Adipocyte (in vitro differentiated cells): ENCODE results near the gene ZNF316.

Experiments
- DNase-seq: peaks from one replicate; pipeline ENCODE4 v3.0.0-alpha.2; 2015; ENCODE audit warnings: low read depth
- H3K27me3 ChIP-seq: replicated peaks from 2 replicates; pipeline ENCODE4 v1.7.0; 2013; ENCODE audit warnings: mild to moderate bottlenecking, low read length, moderate library complexity; ENCODE audit not compliant: control insufficient read depth, insufficient read depth
- H3K36me3 ChIP-seq: 2 replicates; pipeline ENCODE4 v1.7.0; 2013; ENCODE audit warnings: low read length, mild to moderate bottlenecking, moderate library complexity; ENCODE audit not compliant: control insufficient read depth, insufficient read depth, severe bottlenecking
- H3K4me1 ChIP-seq: 2 replicates; pipeline ENCODE4 v1.7.0; 2013; ENCODE audit warnings: mild to moderate bottlenecking, low read length, moderate library complexity; ENCODE audit not compliant: control insufficient read depth, insufficient read depth
- H3K4me3 ChIP-seq: 2 replicates; pipeline ENCODE4 v1.7.0; 2013; ENCODE audit warnings: mild to moderate bottlenecking, low read length, moderate library complexity
- H3K9ac ChIP-seq: 2 replicates; pipeline ENCODE4 v1.7.0; 2013; ENCODE audit warnings: mild to moderate bottlenecking, low read length, moderate library complexity
- H3K9me3 ChIP-seq: 2 replicates; pipeline ENCODE4 v1.7.0; 2013; ENCODE audit warnings: mild to moderate bottlenecking, low read length, moderate library complexity; ENCODE audit not compliant: control insufficient read depth

ZNF316 gene

DNA sequence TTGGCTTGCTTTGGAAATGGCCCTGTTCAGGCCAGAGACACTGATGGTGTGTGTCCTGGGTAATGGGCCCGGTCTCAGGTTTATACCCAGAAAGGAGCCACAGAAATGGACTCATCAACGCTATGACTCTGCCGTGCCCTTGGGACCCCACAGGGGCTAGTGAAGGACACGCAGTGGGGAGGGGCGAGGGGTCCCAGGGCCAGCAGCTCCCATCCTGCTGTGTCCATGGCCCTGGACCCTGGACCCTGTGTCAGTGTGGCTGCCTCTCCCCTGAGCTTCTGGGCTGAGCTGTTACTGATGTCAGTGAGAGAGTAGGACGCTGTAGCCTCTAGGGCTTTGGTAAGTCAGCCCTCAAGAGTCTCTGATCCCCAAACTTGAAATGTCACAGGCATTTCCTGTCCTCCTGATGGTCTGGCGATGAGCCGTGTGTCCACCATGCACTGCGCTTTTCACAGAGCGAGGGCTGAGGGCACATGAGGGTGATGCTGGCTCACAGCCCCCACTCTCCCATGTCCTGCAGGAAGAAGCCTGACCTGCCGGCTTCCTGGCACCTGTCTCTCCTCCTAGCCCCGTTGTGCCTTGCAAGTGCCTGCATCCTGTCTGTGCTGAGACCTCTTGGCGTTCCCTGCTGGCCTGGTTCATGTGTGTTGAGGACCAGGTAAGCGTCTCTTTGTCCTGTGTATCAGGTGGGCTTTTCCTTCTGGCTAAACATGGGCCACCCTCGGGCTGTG, 4.4 kb downstream of the ZNF316 start:
- peaks cover 42% of the 10 kb centered on the region for H3K36me3 ChIP-seq
- no peak for DNase-seq

DNA sequence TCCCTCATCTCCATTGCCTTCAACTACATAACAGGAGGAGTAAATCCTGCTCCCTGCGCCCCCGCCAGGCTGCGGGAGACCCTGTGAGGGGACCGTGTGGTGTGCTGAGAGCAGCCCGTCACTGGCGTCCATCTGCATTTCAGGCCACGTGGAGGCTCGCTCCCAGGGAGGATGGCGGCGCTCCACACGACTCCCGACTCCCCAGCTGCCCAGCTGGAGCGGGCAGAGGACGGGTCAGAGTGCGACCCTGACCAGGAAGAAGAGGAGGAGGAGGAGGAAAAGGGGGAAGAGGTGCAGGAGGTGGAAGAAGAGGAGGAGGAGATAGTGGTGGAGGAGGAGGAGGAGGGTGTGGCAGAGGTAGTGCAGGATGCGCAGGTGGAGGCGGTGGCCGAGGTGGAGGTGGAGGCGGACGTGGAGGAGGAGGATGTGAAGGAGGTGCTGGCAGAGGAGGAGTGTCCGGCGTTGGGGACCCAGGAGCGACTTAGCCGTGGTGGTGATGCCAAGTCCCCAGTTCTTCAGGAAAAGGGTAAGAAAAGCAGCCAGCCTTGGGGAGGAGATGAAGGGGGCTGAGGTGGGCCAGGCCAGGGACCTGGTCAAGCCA, 5.2 kb downstream of the ZNF316 start:
- H3K36me3 ChIP-seq, result peaks cover 48% of the 10 kb centered on the region
- no peaks in the 10 kb centered on the region for H3K27me3 ChIP-seq
- no peak for DNase-seq
- no peak overlapping the region for H3K4me3 ChIP-seq
- H3K9ac ChIP-seq, result no peak overlapping the region
- no peaks in the 10 kb centered on the region for H3K9me3 ChIP-seq
- H3K4me1 ChIP-seq, result peaks cover 17% of the 10 kb centered on the region

More for the DNA sequence above, 4.4 kb downstream of the ZNF316 start:
- Histone ChIP-seq H3K9me3 (no peaks in the 10 kb centered on the region), H3K9ac (no peak overlapping the region), H3K27me3 (no peaks in the 10 kb centered on the region), H3K4me3 (no peak overlapping the region), H3K4me1 (peaks cover 19% of the 10 kb centered on the region)

DNA sequence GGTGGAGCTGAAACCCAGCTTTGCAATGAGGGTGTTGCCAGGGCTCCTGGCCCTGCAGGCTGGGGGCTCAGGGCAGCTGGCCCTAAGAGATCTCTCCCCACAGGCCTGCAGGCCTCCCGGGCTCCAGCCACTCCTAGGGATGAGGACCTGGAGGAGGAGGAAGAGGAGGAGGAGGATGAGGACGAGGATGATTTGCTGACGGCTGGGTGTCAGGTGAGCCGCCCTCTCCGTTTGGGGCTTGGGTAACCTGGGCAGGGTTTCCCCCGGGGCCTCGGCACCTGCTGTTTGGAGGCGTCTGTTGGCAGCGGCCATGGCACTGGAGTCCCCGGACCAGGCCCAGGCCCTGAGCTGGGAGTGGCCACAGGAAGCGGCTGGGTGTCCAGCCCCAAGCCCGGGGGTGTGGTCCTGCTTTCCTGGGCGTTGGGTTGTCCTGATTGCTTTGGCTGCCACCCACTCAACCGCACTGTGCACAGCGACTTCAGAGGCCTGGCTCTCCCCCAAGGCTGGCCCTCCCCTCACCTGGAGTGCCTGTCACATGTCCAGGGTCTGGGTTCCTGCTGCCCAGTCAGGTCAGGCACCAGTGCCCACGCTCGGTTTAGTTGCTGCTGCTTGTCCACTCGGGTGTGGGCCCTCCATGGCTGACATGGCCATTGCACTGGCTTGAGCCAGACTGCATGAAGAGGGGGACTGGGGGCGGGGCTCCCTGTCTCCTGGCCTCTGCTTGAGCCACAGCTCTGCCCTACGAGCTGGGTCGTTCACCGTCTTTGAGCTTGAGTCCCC, 5.9 kb downstream of the ZNF316 start:
- H3K4me3 ChIP-seq, result no peak overlapping the region
- peaks cover 50% of the 10 kb centered on the region for H3K36me3 ChIP-seq

DNA sequence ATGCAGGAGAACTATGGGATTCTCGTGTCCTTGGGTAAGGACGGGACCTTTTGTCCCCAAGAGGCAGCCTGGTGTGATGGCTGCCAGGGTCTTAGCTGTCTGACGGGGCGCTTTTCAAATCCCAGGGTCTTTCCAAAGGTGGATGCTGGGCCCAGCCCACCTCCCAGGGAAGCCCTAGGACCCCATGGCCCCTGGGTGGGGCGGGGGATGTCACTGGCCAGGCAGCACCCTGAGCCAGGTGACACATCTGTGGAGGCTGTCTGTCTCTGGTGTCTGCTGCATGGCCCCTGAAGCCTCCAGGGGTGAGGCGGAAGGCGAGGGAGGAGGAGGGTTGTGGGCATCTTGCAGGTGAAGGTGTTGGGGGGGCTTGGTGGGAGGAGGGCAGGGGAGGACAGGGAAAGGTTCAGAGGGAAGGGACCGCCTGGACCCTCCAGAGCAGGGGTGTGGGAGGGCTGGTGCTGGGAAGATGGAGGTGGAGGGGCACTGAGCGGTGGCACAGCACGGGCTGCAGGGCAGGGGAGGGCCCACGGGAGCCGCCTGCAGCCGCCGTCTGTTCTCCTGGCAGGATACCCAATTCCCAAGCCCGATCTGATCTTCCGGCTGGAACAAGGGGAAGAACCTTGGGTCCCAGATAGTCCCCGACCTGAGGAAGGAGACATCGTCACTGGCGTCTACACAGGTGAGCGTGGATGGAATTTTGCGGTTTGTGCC, 7.0 kb downstream of the ZNF316 start:
- Histone ChIP-seq H3K36me3 (peaks cover 54% of the 10 kb centered on the region), H3K27me3 (no peaks in the 10 kb centered on the region), H3K9ac (no peak overlapping the region), H3K4me1 (peaks cover 11% of the 10 kb centered on the region), H3K4me3 (no peak overlapping the region), H3K9me3 (no peaks in the 10 kb centered on the region)
- no peak for DNase-seq

More for the DNA sequence above, 5.9 kb downstream of the ZNF316 start:
- Histone ChIP-seq H3K4me1 (peaks cover 17% of the 10 kb centered on the region), H3K27me3 (no peaks in the 10 kb centered on the region), H3K9ac (no peak overlapping the region), H3K9me3 (no peaks in the 10 kb centered on the region)
- DNase-seq, result no peak

DNA sequence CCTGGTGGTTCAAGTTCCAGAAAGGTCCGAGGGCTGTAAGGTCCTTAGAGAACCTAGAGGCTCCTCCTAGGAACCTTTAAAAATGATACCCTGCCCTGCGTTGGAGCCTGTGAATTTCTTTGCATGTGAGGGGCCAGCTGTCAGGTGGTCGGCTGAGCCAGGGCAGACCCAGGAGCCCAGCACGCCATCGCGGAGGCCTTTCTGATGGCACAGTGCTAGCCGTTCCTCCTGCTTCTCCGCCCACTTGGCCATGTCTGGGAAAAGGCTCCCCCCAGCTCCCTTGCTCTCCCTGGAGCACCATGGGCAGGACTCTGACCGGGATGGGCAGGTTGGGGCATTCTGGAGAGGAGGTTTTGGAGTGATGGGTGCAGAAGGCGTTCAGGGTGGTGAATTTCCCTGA, 7.6 kb downstream of the ZNF316 start:
- H3K9me3 ChIP-seq, result no peaks in the 10 kb centered on the region
- H3K36me3 ChIP-seq, result peaks cover 57% of the 10 kb centered on the region
- no peaks in the 10 kb centered on the region for H3K27me3 ChIP-seq
- no peak for DNase-seq
- H3K4me1 ChIP-seq, result peaks cover 5% of the 10 kb centered on the region
- H3K4me3 ChIP-seq, result no peak overlapping the region
- no peak overlapping the region for H3K9ac ChIP-seq

DNA sequence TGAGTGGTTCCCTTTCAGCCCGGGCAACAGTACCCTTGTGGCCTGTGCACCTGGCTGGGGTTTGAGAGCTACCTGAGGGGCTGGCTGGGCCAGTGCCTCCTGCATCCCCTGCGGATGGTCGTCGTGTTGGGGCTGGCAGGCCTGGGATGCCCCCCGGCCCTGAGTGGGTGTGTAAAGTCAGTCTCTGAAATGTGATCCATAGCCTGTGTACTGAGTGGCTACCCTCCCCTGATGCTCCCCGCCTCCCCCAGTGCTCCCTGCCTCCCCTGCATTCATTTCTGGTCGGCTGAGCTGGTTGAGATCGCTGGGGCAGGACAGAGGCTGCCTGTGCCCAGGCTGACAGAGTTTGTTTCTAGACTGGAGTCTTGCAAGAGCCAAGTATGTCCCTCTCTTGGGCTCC, 9.3 kb downstream of the ZNF316 start:
- no peaks in the 10 kb centered on the region for H3K9me3 ChIP-seq
- no peaks in the 10 kb centered on the region for H3K27me3 ChIP-seq
- peaks cover 57% of the 10 kb centered on the region for H3K36me3 ChIP-seq
- no peaks in the 10 kb centered on the region for H3K4me1 ChIP-seq
- no peak for DNase-seq
- no peak overlapping the region for H3K9ac ChIP-seq
- H3K4me3 ChIP-seq, result no peak overlapping the region

DNA sequence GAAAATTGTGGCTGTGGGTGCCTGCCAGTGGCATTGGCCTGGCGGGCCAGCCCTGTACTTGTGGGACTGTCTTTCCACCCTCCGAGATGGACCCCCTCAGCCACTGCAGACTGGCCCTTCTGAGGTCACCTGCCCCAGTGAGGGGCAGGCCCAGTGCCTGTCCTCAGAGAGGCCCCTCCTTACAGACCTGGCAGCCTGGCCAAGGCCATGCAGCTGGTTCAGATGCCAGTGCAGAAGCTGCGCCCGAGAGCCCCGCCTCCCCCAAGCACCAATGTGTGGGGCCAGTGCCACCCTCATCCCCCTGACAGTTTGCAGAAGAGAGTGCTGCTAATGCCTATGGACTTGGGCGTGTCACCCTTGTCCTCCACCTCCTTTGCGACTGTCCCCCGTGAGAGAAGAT, 10.0 kb downstream of the ZNF316 start:
- Histone ChIP-seq H3K9me3 (no peaks in the 10 kb centered on the region), H3K4me1 (no peaks in the 10 kb centered on the region)

DNA sequence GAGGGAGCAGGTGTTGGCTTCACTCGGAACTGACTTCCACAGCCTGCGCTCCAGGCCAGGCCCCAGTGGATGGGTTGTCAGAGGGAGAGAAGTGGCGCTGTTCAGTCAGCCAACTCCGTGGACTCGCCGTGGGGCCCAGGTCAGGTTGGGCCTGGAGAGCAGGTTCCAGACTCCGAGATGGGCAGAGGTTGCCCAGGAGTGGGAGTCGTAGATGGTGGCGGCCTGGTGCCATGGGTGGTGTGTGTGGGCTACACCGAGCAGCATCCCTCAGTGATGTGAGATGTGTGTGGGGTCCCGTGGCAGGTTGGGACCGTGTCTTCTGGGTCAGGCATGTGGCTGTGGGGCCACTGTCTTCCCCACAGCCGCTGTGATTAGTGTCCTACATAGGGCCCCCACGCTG, 10.4 kb downstream of the ZNF316 start:
- no peaks in the 10 kb centered on the region for H3K9me3 ChIP-seq
- peaks cover 54% of the 10 kb centered on the region for H3K36me3 ChIP-seq

More for the DNA sequence above, 10.0 kb downstream of the ZNF316 start:
- H3K36me3 ChIP-seq, result peaks cover 54% of the 10 kb centered on the region
- no peaks in the 10 kb centered on the region for H3K27me3 ChIP-seq
- no peak overlapping the region for H3K4me3 ChIP-seq
- H3K9ac ChIP-seq, result no peak overlapping the region
- DNase-seq, result no peak

DNA sequence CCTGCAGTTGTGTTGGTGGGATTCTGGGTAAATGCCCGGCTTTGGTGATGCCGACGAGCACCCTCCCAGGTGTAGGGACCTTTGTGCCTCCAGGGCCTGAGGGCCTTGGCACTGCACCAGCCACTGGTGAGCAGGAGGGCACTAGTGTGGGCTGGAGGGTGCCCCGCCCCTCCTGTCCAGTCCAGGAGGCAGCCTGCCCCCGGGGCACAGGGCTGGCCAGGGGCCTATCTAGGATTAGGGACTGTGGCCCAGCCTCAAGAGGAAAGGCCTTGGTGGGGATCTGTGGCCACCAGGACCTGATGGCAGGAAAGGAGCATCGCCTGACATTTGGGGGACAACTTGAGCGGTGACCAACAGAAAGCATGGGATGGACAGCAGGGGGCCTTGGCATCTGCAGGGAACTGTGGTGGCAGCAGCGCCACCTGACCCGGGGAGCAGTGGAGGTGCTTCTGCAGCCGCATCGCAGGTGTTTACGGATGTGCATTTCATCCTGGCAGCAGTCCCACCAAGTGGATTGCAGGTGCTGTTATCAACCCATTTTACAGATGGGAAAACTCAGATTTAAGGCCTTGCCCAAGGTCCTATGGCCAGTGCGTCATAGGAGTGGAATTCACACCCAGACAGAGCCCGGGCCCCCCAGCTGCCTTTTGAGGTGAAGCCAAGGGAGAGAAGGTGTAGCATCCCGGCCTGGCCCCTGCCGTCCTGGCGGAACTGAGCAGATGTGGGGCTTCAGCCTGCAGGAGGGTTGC, 11.1 kb downstream of the ZNF316 start:
- Histone ChIP-seq H3K36me3 (peaks cover 51% of the 10 kb centered on the region), H3K27me3 (no peaks in the 10 kb centered on the region), H3K4me3 (no peak overlapping the region), H3K9me3 (no peaks in the 10 kb centered on the region), H3K9ac (no peak overlapping the region), H3K4me1 (no peaks in the 10 kb centered on the region)
- DNase-seq, result no peak

More for the DNA sequence above, 10.4 kb downstream of the ZNF316 start:
- Histone ChIP-seq H3K9ac (no peak overlapping the region), H3K4me3 (no peak overlapping the region), H3K4me1 (no peaks in the 10 kb centered on the region), H3K27me3 (no peaks in the 10 kb centered on the region)
- DNase-seq, result no peak

DNA sequence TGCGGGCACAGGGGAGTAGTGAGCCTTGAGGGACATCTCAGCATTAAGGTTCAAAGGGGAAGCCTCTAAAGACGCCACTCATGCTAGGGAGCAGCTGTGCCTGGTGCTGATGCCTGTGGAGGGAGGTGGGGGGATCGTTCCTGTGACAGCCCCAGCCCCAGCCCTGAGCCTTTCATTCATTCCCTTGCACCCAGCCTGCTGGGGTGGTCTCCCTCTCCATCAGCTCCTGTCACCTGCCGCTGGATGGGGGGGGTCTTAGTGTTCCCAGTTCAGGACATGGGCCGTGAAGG, 11.6 kb downstream of the ZNF316 start:
- H3K27me3 ChIP-seq, result no peaks in the 10 kb centered on the region
- H3K4me1 ChIP-seq, result no peaks in the 10 kb centered on the region
- no peak overlapping the region for H3K4me3 ChIP-seq
- no peaks in the 10 kb centered on the region for H3K9me3 ChIP-seq
- H3K9ac ChIP-seq, result no peak overlapping the region
- peaks cover 45% of the 10 kb centered on the region for H3K36me3 ChIP-seq
- no peak for DNase-seq
